SK-N-MC (cell line): Measurements from ENCODE around the gene PTPRO.

Source experiments
- EZH2 ChIP-seq: fragments of 200-600 bp; sonication (generic); IDR thresholded peaks from one replicate; pipeline ENCODE4 v1.6.1; 2017; ENCODE audit warnings: antibody characterized with exemption
- FOXP2 ChIP-seq: optimal IDR thresholded peaks from 2 replicates; pipeline ENCODE3; 2011; ENCODE audit warnings: mild to moderate bottlenecking, moderate library complexity; ENCODE audit not compliant: insufficient read depth; ENCODE audit errors: extremely low read length, control extremely low read depth
- POLR2AphosphoS5 ChIP-seq: IDR thresholded peaks from 2 replicates; pipeline ENCODE4 v1.6.1; 2012; ENCODE audit warnings: mild to moderate bottlenecking, low read depth, low read length, borderline replicate concordance

DNA sequence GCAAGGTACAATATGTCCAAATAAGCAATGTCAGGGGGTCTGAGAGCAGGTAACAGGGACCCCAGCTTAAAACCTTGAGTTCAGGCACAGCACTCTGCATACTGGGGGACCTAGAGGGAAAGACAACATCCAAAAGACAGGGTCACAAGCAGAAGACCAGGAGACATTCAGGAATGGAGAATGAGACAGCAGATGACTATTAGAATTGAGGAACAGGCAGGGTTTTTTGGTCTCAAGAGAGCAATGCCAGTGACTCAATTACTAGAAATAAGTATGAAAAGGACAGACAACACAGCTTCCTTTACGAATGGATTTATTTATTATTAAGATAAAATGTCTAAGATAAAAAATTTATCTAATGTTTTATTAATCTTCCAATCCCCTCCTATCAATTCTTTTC is 223.0 kb downstream of the PTPRO start:
- TF ChIP-seq EZH2 (no peak), POLR2AphosphoS5 (no peak), FOXP2 (no peak)
